NCI-H2029 (cell line): Measurements from ENCODE around the gene PITPNC1.
"Not testable (repeated sequence)": the region's sequence is repeated elsewhere in the genome, so short reads cannot be mapped to it uniquely, and the experiment has no call there.

Experiments used
- DNase-seq: peaks from one replicate; lab custom pipeline; 2025; lab: John Stamatoyannopoulos, UW

PITPNC1 gene

DNA sequence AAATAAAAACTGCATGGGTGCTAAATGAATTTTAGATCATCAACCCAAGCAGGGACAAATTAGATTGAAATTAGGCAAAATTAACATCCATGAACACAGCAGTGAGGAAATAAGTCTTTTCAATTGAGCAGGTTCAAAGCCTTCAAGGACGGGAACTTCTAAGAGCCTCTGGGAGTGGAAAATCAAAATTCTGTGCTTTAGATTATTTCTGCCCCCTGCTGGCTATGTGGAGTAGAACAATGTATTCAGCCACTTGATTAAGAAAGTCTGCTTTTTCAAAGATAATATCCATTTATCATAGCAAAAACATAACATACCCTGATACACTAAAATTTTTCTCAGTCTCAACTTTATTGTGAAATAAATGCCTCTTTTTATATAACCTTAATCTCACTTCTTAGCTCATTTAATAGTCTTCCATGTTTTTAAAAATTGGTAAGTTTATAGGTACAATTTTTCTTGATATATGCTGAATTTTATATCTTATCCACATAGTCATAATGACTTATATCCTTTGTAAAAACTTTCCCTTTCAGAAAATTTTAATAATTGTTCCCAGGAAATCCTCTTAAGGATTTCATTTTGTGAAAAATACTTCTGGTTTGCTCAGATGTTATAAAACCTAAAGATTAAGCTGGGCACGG, 312.6 kb downstream of the PITPNC1 start:
- DNase-seq, result peak; percentile 54

- no peak for DNase-seq
These were observed 316.7 kb downstream of the PITPNC1 start for GRCh38 chr17:67693811-67694210.

- no peak for DNase-seq
These were observed 319.3 kb downstream of the PITPNC1 start for GRCh38 chr17:67696347-67696746.

- no peak for DNase-seq
These were observed 319.9 kb downstream of the PITPNC1 start for GRCh38 chr17:67696853-67697498.

- no peak for DNase-seq
These were observed 323.1 kb downstream of the PITPNC1 start for GRCh38 chr17:67700037-67700724.

DNA sequence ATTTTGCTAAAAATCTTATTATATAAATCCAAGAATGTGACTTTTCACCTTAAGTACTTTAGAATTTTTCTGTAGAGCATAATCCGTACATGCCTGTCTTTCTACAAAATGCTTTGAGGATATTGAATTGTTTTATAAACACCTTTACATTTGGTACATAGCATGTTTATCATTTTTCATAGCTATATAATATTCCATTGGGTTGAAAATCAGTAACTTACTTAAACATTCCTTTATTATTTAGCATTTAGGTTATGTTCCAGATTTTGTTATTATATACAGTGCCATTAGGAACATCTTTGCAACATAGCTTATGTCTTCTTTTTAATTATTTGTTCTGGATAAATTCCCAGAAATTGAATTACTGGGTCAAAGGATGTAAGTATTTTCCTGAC, 323.6 kb downstream of the PITPNC1 start:
- DNase-seq, result no peak

DNA sequence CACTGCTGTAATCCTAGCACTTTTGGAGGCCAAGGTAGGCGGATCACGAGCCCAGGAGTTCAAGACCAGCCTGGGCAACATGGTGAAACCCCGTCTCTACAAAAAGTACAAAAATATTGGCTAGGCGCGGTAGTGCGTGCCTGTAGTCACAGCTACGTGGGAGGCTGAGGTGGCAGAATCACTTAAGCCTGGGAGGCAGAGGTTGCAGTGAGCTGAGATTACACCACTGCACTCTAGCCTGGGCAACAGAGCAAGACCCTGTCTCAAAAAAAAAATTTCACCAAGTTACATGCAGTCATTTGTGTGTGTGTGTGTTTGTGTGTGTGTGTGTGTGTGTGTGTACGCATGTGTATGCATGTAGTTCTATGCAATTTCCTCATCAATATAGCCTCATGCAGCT, 325.8 kb downstream of the PITPNC1 start:
- DNase-seq, result not testable (repeated sequence)

DNA sequence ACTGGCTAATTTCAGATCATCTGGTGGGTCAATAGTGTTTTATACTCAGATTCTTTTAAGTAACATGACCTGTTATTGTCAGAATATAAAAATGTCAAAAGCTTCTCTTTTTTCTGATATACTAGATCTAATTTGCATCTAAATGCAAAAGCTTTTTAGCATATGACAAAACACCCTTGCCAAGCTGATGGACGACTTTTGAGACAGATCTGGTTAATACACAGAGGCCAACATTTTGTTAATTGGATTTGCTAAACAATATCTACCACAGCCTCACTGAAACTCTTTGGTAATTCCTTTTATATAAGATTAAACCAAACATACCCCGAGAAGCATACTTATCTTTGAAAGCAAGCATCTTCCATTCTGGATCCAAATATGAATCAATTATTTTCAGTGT, 330.4 kb downstream of the PITPNC1 start:
- DNase-seq, result no peak

DNA sequence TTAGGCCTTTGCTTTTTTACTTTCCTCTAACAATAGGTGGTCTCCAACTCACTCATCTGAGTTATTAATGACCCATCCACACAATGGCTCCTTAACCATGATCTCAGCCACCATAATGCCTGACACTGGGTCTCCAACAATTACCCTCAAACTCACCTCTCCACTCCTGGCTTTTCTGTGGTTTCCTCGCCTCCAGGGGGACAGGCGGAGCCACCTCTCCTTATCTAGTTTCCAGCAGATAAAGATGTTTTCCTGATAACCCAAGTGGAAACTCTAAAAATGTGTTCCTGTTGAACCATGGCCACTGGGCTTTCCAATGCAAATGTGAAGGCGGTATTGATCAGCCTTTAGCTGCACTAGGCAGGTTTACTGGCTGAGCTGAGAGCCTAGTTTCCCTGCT, 331.3 kb downstream of the PITPNC1 start:
- no peak for DNase-seq

DNA sequence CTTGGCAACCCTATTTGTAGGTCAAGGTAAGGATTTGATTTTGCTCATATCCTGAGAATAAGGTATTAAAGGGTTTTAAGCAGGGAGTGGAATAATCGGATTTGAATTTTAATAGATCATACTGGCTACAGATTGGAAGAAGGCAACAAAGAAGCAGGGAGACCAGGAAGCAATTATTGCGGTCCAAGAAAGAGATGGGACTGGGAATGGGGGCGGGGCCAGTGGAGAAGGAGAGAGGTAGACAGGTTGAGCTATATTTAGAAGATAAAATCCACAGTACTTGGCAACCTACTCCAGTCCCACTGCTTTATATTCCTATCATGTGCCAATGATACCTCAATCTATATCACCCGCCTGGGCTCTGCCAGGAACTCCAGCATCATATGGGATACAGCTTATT, 334.8 kb downstream of the PITPNC1 start:
- no peak for DNase-seq

GRCh38 chr17:67712375-67712774, 335.3 kb downstream of the PITPNC1 start:
- DNase-seq, result no peak

- DNase-seq, result no peak
These were observed 336.1 kb downstream of the PITPNC1 start for GRCh38 chr17:67713169-67713568.

DNA sequence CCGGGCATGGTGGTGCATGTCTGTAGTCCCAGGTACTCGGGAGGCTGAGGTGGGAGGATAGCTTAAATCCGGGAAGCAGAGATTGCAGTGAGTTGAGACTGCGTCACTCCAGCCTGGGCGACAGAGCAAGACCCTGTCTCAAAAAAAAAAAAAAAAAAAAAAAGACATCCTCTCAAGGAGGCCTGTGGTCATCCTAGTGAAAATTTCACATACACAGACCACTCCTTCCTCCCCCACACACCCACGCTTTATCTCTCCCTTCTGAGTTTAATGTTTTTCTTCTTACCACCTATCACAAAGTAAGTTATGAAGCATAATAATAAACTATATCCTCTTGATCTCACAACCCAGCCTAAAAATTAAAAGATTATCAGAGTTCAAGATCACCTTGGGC, 339.3 kb downstream of the PITPNC1 start:
- DNase-seq, result no peak

DNA sequence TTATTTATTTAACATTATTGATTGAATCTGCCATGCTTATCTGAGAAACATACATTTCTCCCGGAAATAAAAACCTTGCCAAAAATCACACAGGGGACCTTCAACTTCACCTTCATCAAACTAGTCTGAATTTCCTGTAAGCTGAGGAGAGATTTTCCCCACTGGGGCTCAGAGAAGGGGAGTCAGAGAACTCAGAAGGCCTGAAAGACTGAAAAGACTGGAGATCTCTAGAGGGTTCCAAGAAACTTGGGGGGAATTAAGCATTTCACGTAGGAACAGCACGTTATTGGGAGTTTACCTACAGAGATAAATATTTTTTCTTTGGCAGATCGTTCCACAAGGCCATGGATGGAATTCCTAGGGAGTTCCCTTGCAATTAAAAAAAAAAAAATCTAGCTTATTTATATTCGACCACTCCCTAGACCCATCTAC, 340.1 kb downstream of the PITPNC1 start:
- no peak for DNase-seq

DNA sequence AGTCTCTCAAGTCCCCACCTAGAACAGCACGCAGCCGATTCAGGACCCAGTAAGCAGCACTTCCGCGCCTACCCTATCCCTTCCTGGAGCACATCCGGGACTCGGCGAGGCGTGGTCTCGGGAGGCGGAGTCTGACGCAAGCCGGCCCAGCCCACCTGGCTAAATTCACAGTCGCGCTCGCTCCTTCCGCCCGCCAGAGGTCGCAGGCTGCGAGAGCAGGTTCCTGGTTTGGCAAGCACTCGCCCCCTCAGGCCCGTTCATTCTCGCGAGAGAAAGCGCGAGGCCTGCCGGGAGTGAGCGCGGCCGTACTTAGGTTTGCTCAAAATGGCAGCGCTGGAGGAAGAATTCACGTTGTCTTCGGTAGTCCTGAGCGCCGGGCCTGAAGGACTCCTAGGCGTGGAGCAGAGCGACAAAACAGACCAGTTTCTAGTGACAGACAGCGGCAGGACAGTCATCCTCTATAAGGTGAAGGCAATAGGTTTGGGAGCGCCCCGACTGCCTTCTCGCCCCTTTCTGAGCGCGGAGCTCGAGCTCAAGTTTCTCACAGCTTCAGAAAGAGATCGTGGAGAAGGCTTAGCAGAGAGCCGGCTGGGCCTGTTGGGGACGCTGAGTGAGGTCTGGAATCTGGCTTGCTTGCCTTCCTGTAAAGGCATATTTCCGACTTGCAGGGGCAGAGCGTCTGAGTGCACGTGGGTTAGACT, 340.7 kb downstream of the PITPNC1 start, which contains the start of gene NOL11:
TSS of gene NOL11 (plus strand) at position 313 of the 701 bp plus-strand sequence. CDS start at position 325, 12 bp downstream.
- DNase-seq, result peak; percentile 95

DNA sequence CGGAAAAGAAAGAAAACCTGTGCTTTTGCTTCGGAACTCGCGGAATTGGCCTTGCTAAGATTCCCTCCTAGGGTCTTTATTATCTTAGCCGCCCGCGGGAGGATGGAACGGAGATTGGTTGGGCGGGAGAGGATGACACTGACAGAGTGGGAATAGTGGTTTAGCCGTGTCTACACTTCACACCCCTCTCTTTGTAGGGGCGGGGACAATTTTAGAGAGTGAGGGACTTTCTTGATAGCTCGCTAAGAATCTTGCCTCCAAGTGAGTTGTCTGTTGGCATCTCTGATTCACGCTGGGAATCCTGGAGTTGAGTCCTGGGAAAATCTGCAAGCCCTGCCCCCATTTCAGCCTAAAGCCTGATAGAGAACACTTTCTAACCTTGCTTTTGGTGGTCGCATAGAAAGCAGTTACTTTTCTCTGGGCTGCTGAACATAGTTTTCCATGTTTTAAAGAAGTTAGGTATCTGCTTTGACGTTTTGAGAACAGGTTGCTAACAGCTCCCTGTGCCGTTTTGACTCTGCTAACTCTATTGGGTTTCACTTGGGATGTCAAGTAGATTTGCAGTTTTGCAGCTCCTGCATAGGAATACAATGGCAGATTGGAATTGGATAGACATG, 341.4 kb downstream of the PITPNC1 start:
- no peak for DNase-seq

DNA sequence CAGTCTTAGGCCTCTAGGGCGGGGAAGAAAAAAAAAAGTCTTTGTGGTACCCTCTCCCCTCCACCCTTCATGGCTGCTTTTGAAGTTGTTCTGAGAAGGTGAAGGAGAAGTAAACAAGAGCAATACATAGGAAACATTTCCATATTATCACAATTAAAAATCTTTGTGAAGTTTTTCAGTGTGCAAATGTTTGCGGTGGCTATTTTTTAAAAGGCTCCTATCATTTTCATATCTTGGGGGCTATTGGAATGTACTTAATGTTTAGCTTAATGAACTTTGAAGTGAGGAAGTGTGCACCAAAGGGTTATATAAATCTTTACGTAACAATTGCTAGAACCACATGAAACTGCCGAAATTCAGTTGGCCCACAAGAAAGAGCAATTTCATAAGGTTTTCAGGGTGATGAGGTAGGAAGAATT, 348.3 kb downstream of the PITPNC1 start:
- DNase-seq, result no peak

DNA sequence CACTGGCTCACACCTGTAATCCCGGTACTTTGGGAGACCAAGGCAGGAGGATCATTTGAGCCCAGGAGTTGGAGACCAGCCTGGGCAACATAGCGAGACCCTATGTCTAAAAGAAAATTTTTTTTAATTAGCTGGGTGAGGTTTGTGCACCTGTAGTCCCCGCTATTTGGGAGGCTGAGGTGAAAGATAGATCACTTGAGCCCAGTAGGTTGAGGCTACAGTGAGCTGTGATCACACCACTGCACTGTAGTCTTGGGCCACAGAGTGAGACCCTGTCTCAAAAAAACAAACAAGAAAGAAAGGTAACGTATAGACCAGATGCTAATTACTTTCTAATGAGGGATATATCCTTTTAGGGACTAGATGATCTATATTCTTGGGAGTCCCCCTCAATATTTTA, 348.7 kb downstream of the PITPNC1 start:
- no peak for DNase-seq

- not testable (repeated sequence) for DNase-seq
These were observed 350.3 kb downstream of the PITPNC1 start for GRCh38 chr17:67727152-67728039.

DNA sequence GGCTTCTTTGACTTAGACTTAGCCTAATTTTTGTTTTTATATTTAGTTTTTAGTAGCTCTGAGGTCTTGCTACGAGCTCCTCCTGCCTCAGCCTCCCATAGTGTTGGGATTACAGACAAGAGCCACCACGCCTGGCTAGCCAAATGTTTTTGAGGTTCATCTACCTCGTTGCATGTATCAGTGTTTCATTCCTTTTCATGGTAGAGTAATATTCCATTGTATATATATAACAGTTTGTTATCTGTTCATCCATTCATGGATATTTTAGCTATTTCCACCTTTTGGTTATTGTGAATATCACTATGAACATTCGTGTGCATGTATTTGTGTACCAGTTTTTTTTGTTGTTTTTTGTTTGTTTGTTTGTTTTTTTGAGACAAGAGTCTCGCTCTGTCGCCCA, 352.8 kb downstream of the PITPNC1 start:
- DNase-seq, result no peak

- no peak for DNase-seq
These were observed 353.6 kb downstream of the PITPNC1 start for GRCh38 chr17:67730731-67731130.
